Lower leg skin (tissue), 3 donors: Measurements from ENCODE around the gene GNB5.

Source experiments
- POLR2A ChIP-seq, 2 donors: fragments of 450-650 bp; IDR thresholded peaks; one replicate each; pipeline ENCODE4 v1.6.1; 2016 to 2017; ENCODE audit warnings: antibody characterized with exemption in 2 of 2, mild to moderate bottlenecking in 1 of 2, moderate library complexity in 1 of 2
- TF ChIP-seq, protein P1 (sequence below), 3 donors: fragments of 450-650 bp; IDR thresholded peaks; one replicate each; pipeline ENCODE4 v1.5.1; 2016; ENCODE audit warnings: antibody characterized with exemption in 3 of 3, mild to moderate bottlenecking in 3 of 3, moderate library complexity in 2 of 3

DNA sequence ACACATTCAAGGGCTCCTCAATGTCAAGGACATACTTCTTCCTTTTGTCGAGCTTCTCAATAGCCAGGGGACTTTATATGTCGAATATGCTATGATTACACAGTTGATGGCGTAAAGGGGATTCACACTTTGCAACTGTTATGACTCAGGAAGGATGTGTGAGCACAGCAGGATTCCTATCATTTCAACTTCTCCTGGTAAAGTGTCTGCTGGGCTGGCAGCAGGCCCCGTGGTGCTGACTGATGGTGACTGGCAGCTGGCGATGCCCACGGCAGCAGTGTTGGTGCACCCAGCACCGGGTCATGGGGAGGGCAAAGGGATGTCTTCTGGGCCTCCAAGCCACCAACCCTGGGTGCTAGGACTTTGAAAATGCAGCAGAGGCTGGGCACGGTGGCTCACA lies 44.8 kb upstream of the GNB5 start:
- TF ChIP-seq, protein P1, sequence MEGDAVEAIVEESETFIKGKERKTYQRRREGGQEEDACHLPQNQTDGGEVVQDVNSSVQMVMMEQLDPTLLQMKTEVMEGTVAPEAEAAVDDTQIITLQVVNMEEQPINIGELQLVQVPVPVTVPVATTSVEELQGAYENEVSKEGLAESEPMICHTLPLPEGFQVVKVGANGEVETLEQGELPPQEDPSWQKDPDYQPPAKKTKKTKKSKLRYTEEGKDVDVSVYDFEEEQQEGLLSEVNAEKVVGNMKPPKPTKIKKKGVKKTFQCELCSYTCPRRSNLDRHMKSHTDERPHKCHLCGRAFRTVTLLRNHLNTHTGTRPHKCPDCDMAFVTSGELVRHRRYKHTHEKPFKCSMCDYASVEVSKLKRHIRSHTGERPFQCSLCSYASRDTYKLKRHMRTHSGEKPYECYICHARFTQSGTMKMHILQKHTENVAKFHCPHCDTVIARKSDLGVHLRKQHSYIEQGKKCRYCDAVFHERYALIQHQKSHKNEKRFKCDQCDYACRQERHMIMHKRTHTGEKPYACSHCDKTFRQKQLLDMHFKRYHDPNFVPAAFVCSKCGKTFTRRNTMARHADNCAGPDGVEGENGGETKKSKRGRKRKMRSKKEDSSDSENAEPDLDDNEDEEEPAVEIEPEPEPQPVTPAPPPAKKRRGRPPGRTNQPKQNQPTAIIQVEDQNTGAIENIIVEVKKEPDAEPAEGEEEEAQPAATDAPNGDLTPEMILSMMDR (IDR thresholded peaks at IDR 0.05): no peak
- no peak for TF ChIP-seq POLR2A (IDR thresholded peaks at IDR 0.05)
